Adrenal gland (tissue), 12 donors: ENCODE measurements around the gene SEMA7A. TPM values are rescaled to one million over a fixed set of nuclear protein-coding genes. Genes with fewer than 3 reads are reported as not detected.

ENCODE experiments used
- DNase-seq, 7 donors: peaks; one replicate each; pipeline ENCODE4 v3.0.0-alpha.2; 2019 to 2020
- H3K27ac ChIP-seq, 5 donors: fragments of 200-600 bp; sonication (generic) in 4 of 5; 1 replicate in 3 of 5; 2 replicates in 2 of 5; pipeline versions ENCODE4 v1.5.1 to v1.8.0; 2016 to 2020; ENCODE audit warnings: mild to moderate bottlenecking in 1 of 5
- H3K27me3 ChIP-seq: fragments of 200-600 bp; 2 replicates; pipeline ENCODE4 v1.8.0; 2021
- H3K36me3 ChIP-seq, 2 donors: fragments of 200-600 bp; replicated peaks in 1 of 2; 1 replicate in 1 of 2; 2 replicates in 1 of 2; pipeline versions ENCODE4 v1.5.1 to v1.8.0; 2018 to 2022
- H3K4me1 ChIP-seq, 2 donors: fragments of 200-600 bp; replicated peaks in 1 of 2; 1 replicate in 1 of 2; 2 replicates in 1 of 2; pipeline versions ENCODE4 v1.5.1 to v1.8.0; 2018 to 2021
- H3K4me3 ChIP-seq, 4 donors: fragments of 200-600 bp; sonication (generic) in 3 of 4; one replicate each; pipeline ENCODE4 v1.5.1; 2016 to 2018
- H3K9me3 ChIP-seq, 3 donors: fragments of 200-600 bp; sonication (generic) in 1 of 3; replicated peaks in 1 of 3; 1 replicate in 2 of 3; 2 replicates in 1 of 3; pipeline versions ENCODE4 v1.5.1 to v1.8.0; 2016 to 2021
- CTCF ChIP-seq, 6 experiments: fragments of 450-650 bp in 4 of 6; fragments of 200-600 bp in 2 of 6; sonication (generic) in 1 of 6; IDR thresholded peaks; 1 replicate in 5 of 6; 2 replicates in 1 of 6; pipeline versions ENCODE4 v1.5.1 to v1.8.0; 2016 to 2021; ENCODE audit warnings: antibody characterized with exemption in 6 of 6, mild to moderate bottlenecking in 2 of 6, moderate library complexity in 1 of 6
- POLR2A ChIP-seq, 2 donors: fragments of 450-650 bp; IDR thresholded peaks; one replicate each; pipeline ENCODE4 v1.6.1; 2017; ENCODE audit warnings: antibody characterized with exemption in 2 of 2, mild to moderate bottlenecking in 2 of 2, moderate library complexity in 1 of 2
- WGBS, 4 donors: extraction: QIAGEN DNeasy Blood & Tissue Kit in 2 of 4; methylation state at CpG; one replicate each; pipeline versions ENCODE4 v1.1.5 to v1.1.7; 2013 to 2017; 5-methylcytosine and 5-hydroxymethylcytosine counted together
- intact Hi-C, 2 donors: fragments of 100-400 bp; cut with DNase I; formaldehyde crosslinking; loops; one replicate each; pipeline versions ENCODE4 v1.14.1 to v1.15.0; 2022 to 2023
- polyA plus RNA-seq, 3 donors: library from polyadenylated mRNA; stranded (reverse); fragments of 200-250 nt in 2 of 3; fragments of 350-450 nt in 1 of 3; fragmentation: Illumina TruSeq in 1 of 3; extraction: RNeasy Lipid Tissue Mini Kit (QIAGEN cat#74804) in 1 of 3; gene quantifications; one replicate each; pipeline ENCODE4 v1.2.3, GENCODE V29; 2013 to 2014
- total RNA-seq, 9 donors: library from RNA; depleted of rRNA in 4 of 9; stranded (reverse); fragments of >200 nt in 4 of 9; fragments of 120-200 nt in 1 of 9; fragmentation: NEBNext Ultra II Directional in 1 of 9; extraction: Animal tissue kit (Norgen Biotek cat#: 25700) in 1 of 9; gene quantifications; one replicate each; pipeline versions ENCODE4 v1.1.0 to v1.2.4, GENCODE V29; 2013 to 2023
- donor health status: healthy with polysubstance abuse.
- donor health status: Bipolar disorder and iron deficiency.
- donor health status: DM: yes; HTN: yes; CAD: no.
- donor health status: DM: no; HTN: no; CAD: no.
- donor health status: DM: no; HTN: no; CAD: no.
- donor health status: DM: yes; HTN: yes; CAD: no.

SEMA7A gene
- total and polyA plus RNA-seq, 12 donors = 1.3 to 32.0 (median 3.7) TPM

GRCh38 chr15:74400313-74400860 is 33.4 kb downstream of the SEMA7A start:
- no peak for DNase-seq
- H3K4me1 ChIP-seq = peaks cover 0 to 3% of the 10 kb centered on the region in 2 donors
- TF ChIP-seq POLR2A (IDR thresholded peaks at IDR 0.05) (no peak), CTCF (IDR thresholded peaks at IDR 0.05) (no peak)
- H3K27ac ChIP-seq = no peak overlapping the region
- no peaks in the 10 kb centered on the region for H3K27me3 ChIP-seq
- intact Hi-C loops = no loop called here
- H3K36me3 ChIP-seq = no peaks in the 10 kb centered on the region
- no peaks in the 10 kb centered on the region for H3K9me3 ChIP-seq
- 85 to 87% (median 85%) methylated on average over 10 of the region's 10 CpGs for WGBS, 4 donors
- H3K4me3 ChIP-seq = no peak overlapping the region

- intact Hi-C loops = no loop called here
- 26 to 44% (median 39%) methylated on average over 3 to 5 of the region's 5 CpGs for WGBS, 4 donors
- Histone ChIP-seq H3K4me3 (no peak overlapping the region), H3K27ac (no peak overlapping the region), H3K4me1 (no peaks in the 10 kb centered on the region), H3K27me3 (no peaks in the 10 kb centered on the region), H3K9me3 (no peaks in the 10 kb centered on the region), H3K36me3 (no peaks in the 10 kb centered on the region)
- DNase-seq = no peak
- TF ChIP-seq POLR2A (IDR thresholded peaks at IDR 0.05) = no peak
- no peak for TF ChIP-seq CTCF (IDR thresholded peaks at IDR 0.05)
Measured at GRCh38 chr15:74399511-74400312, 34.0 kb downstream of the SEMA7A start.

- no peak for DNase-seq
- H3K36me3 ChIP-seq = no peaks in the 10 kb centered on the region
- TF ChIP-seq CTCF (IDR thresholded peaks at IDR 0.05) = no peak
- no peak for TF ChIP-seq POLR2A (IDR thresholded peaks at IDR 0.05)
- 88 to 93% (median 90%) methylated on average over 3 of the region's 3 CpGs for WGBS, 4 donors
- H3K4me3 ChIP-seq = no peak overlapping the region
- H3K27me3 ChIP-seq = no peaks in the 10 kb centered on the region
- H3K27ac ChIP-seq = no peak overlapping the region
- H3K9me3 ChIP-seq = no peaks in the 10 kb centered on the region
- no peaks in the 10 kb centered on the region for H3K4me1 ChIP-seq
- intact Hi-C loops = no loop called here
Measured at GRCh38 chr15:74399100-74399499, 34.7 kb downstream of the SEMA7A start.

GRCh38 chr15:74398183-74398582 is 35.6 kb downstream of the SEMA7A start:
- Histone ChIP-seq H3K27ac (no peak overlapping the region), H3K27me3 (no peaks in the 10 kb centered on the region), H3K4me1 (no peaks in the 10 kb centered on the region), H3K9me3 (no peaks in the 10 kb centered on the region), H3K36me3 (no peaks in the 10 kb centered on the region), H3K4me3 (no peak overlapping the region)
- DNase-seq = no peak
- intact Hi-C loops = no loop called here
- WGBS, 4 donors = 82 to 100% (median 88%) methylated on average over 5 of the region's 5 CpGs
- TF ChIP-seq POLR2A (IDR thresholded peaks at IDR 0.05) (no peak), CTCF (IDR thresholded peaks at IDR 0.05) (no peak)
